ENCODE measurements around the gene UNCX.

- TF ChIP-seq CTCF (IDR thresholded peaks at IDR 0.05), result no peak
- no peak for TF ChIP-seq POLR2AphosphoS5 (IDR thresholded peaks at IDR 0.05)
- TF ChIP-seq POLR2A (IDR thresholded peaks at IDR 0.05), result no peak
Observed at GRCh38 chr7:1234049-1234880, 1.6 kb downstream of the UNCX start.
